Measurements from ENCODE around the gene HCN1.

HCN1 gene

GRCh38 chr5:45279109-45279508, 417.1 kb downstream of the HCN1 start:
- no peak for DNase-seq

DNA sequence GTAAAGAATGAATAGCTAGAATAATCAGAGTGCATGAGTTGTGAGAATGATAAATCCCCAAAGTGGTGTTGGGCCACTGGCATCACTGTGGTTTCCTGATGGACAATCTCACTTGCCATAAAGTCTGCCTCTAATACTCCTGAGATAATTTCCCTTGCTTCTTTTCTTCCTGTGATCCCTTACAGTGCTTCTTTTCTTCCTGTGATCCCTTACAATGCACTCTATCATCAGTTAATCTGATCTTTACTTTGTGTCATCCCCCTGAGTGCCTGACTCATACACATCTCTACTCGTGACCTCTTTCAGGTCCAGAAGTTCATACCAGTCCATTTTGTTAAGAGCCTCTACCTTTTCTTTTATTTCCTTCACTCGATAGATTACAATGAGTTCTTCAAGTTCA, 418.3 kb downstream of the HCN1 start:
- no peak for DNase-seq

- no peak for DNase-seq
Observed at GRCh38 chr5:45274241-45274640, 421.9 kb downstream of the HCN1 start.

DNA sequence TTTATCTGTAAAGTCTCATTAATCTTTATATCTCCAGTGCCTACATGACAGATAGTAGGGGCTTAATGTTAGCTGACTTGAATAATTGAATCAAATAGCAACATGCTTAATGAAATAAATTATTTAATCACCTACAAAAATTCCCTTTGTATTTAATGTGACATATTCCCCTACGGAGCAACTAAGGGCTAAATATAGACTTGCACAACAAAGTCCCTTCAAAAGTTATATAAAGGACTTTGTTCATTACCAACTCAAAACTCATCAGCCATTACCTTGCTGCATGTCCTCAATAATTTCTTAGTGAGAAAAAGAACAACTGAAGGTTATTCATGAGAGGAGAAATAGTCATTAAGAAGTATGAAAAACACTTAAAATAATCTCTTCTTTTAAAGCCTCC, 424.6 kb downstream of the HCN1 start:
- no peak for DNase-seq

DNA sequence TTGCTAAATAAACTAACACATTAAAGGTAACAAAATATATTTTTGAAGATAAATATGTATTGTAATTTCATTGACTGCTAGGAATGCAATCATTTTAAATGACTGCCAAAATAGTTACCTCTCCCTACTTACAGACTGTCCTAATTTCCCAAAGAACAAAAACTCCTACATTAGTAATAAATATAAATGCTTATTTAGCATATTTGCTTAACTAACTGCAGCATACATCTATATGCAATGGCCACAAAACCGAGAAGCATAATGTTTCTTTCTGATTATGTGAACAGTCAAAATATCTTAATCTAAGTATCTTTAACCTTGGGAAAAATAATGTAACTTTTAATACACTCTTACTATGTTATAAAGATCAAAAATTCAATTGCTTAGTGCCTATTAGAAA, 431.7 kb downstream of the HCN1 start:
- no peak for DNase-seq

GRCh38 chr5:45262061-45262590, 434.1 kb downstream of the HCN1 start:
- DNase-seq, result no peak

GRCh38 chr5:45261125-45261524, 435.1 kb downstream of the HCN1 start:
- no peak for DNase-seq

GRCh38 chr5:45260292-45260691, 435.9 kb downstream of the HCN1 start:
- DNase-seq, result no peak

GRCh38 chr5:45252978-45253377, 443.2 kb downstream of the HCN1 start:
- no peak for DNase-seq

GRCh38 chr5:45252541-45252940, 443.6 kb downstream of the HCN1 start:
- no peak for DNase-seq

DNA sequence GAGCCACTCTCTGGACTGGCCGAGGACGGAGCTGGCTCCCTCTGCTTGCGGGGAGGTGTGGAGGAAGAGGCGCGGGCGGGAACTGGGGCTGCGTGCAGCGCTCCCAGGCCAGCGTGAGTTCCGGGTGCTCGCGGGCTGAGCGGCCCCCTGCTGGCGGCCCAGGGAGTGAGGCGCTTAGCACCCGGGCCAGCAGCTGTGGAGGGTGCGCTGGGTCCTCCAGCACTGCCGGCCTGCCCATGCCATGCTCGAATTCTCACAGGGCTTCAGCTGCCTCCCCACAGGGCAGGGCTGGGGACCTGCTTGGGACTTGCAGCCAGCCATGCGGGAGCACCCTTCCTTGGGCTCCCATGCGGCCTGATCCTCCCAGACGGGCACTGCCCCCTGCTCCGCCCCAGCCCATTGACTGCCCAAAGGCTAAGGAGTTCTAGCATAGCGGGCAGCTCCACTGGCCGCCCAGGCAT, 470.6 kb downstream of the HCN1 start:
- DNase-seq, result no peak

- no peak for DNase-seq
Observed at GRCh38 chr5:45205403-45205961, 490.7 kb downstream of the HCN1 start.
